ENCODE data around the gene TBC1D10A.

GRCh38 chr22:30309951-30310741 is 16.6 kb downstream of the TBC1D10A start:
- TF ChIP-seq REST (IDR thresholded peaks at IDR 0.05; ENCODE audit: insufficient read depth in 1 of 2, low read depth in 2 of 2, low read length in 2 of 2) (no peak), POLR2AphosphoS5 (IDR thresholded peaks at IDR 0.05; ENCODE audit: low read depth, low read length) (no peak), TAF1 (IDR thresholded peaks at IDR 0.05; ENCODE audit: borderline replicate concordance, insufficient read depth, low read length) (no peak), SIN3A (IDR thresholded peaks at IDR 0.05; ENCODE audit: borderline replicate concordance, insufficient read depth, low read length) (no peak)
